ENCODE results near the gene HEXD.

DNA sequence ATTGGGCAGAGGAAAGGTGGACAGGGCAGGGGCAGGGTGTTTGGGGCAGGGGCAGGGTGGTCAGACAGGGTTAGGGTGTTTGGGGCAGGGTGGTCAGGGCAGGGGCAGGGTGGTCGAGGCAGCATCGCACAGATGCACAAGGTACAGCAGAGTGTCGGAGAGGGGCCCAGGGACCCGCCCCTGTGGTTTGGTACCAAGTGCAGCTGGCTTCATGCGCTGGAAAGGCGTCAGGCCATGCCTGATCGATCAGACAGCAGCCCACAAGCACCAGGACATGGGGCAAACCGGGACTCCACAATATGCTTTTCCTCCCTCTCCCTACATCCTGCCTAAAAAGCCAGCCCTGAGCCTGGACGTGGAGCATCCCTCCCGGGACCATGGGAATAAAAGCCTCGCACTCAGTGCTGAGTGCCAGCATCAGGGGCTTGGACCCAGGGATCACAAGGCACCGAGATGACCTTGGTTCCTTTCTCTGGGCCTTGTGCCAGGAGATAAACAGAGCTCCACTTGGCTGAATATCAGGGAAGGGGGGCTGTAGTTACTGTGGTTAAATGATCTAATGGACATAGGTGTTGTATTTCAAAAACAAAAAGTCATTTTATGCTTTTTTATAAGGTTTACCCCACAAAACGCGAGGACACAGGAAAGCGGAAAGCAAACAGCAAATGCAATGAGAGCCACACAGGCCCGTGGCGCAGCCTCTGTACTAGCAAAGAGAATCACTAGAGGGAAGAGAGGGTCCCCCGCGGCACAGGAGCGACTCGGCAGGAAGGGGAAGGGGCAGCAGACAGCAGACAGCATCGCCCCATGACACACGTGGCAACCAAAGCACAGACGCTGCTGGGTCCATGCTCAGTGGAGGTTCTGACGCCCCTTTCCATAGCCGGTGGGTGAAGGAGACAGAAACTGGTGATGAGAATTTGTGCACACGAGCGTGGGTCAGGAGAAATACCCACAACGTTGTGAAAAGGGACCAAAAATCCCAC lies 5.3 kb upstream of the HEXD start:
- TF ChIP-seq POLR2AphosphoS5 (IDR thresholded peaks at IDR 0.05; ENCODE audit: low read depth, low read length) = no peak
- TF ChIP-seq, protein P1, sequence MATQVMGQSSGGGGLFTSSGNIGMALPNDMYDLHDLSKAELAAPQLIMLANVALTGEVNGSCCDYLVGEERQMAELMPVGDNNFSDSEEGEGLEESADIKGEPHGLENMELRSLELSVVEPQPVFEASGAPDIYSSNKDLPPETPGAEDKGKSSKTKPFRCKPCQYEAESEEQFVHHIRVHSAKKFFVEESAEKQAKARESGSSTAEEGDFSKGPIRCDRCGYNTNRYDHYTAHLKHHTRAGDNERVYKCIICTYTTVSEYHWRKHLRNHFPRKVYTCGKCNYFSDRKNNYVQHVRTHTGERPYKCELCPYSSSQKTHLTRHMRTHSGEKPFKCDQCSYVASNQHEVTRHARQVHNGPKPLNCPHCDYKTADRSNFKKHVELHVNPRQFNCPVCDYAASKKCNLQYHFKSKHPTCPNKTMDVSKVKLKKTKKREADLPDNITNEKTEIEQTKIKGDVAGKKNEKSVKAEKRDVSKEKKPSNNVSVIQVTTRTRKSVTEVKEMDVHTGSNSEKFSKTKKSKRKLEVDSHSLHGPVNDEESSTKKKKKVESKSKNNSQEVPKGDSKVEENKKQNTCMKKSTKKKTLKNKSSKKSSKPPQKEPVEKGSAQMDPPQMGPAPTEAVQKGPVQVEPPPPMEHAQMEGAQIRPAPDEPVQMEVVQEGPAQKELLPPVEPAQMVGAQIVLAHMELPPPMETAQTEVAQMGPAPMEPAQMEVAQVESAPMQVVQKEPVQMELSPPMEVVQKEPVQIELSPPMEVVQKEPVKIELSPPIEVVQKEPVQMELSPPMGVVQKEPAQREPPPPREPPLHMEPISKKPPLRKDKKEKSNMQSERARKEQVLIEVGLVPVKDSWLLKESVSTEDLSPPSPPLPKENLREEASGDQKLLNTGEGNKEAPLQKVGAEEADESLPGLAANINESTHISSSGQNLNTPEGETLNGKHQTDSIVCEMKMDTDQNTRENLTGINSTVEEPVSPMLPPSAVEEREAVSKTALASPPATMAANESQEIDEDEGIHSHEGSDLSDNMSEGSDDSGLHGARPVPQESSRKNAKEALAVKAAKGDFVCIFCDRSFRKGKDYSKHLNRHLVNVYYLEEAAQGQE (IDR thresholded peaks at IDR 0.05; ENCODE audit: insufficient read depth in 1 of 2, low read depth in 2 of 2, low read length in 2 of 2) = no peak
- TF ChIP-seq TAF1 (IDR thresholded peaks at IDR 0.05; ENCODE audit: borderline replicate concordance, insufficient read depth, low read length) = no peak
- no peak for TF ChIP-seq SIN3A (IDR thresholded peaks at IDR 0.05; ENCODE audit: borderline replicate concordance, insufficient read depth, low read length)
- TF ChIP-seq FOXP2 (optimal IDR thresholded peaks at IDR 0.05; ENCODE audit: borderline replicate concordance, extremely low read depth, extremely low read length, insufficient read depth) = no peak
